Inflammatory macrophage (primary cell): ENCODE results near the gene ALG9.

Experiments
- DNase-seq, 2 donors: peaks; one replicate each; pipeline ENCODE4 v3.0.0-alpha.2; 2020 to 2022

Gene ALG9

GRCh38 chr11:111834432-111835163 is 36.8 kb downstream of the ALG9 start:
- DNase-seq = no peak

GRCh38 chr11:111833524-111833923 is 37.9 kb downstream of the ALG9 start:
- DNase-seq = no peak

- no peak for DNase-seq
These were observed 42.0 kb downstream of the ALG9 start for GRCh38 chr11:111829185-111829968.

- DNase-seq = no peak
These were observed 44.9 kb downstream of the ALG9 start for GRCh38 chr11:111826322-111826950.

- no peak for DNase-seq
These were observed 47.8 kb downstream of the ALG9 start for GRCh38 chr11:111823629-111824028.

GRCh38 chr11:111823131-111823530 is 48.2 kb downstream of the ALG9 start:
- DNase-seq = no peak

GRCh38 chr11:111819829-111820237 is 51.5 kb downstream of the ALG9 start:
- no peak for DNase-seq

- peak in 1 of 2 donors; percentile 4 for DNase-seq
These were observed 52.1 kb downstream of the ALG9 start for GRCh38 chr11:111819161-111819828.

GRCh38 chr11:111815489-111815888 is 55.9 kb downstream of the ALG9 start:
- DNase-seq = no peak

GRCh38 chr11:111814557-111815320 is 56.6 kb downstream of the ALG9 start:
- DNase-seq = no peak

GRCh38 chr11:111814106-111814505 is 57.3 kb downstream of the ALG9 start:
- no peak for DNase-seq

- no peak for DNase-seq
These were observed 59.2 kb downstream of the ALG9 start for GRCh38 chr11:111812211-111812610.

- DNase-seq = no peak
These were observed 59.9 kb downstream of the ALG9 start for GRCh38 chr11:111811445-111811844.

GRCh38 chr11:111808834-111809233 is 62.5 kb downstream of the ALG9 start:
- DNase-seq = no peak

- no peak for DNase-seq
These were observed 63.3 kb downstream of the ALG9 start for GRCh38 chr11:111808063-111808588.

- no peak for DNase-seq
These were observed 64.3 kb downstream of the ALG9 start for GRCh38 chr11:111807076-111807475.

GRCh38 chr11:111801135-111801534 is 70.2 kb downstream of the ALG9 start:
- DNase-seq = no peak

GRCh38 chr11:111798279-111798678 is 73.1 kb downstream of the ALG9 start:
- DNase-seq = no peak

GRCh38 chr11:111797145-111797581 is 74.2 kb downstream of the ALG9 start:
- DNase-seq = peak; percentile 80 to 91

GRCh38 chr11:111796696-111797095 is 74.7 kb downstream of the ALG9 start:
- DNase-seq = peak in 1 of 2 donors; percentile 34

- no peak for DNase-seq
These were observed 75.9 kb downstream of the ALG9 start for GRCh38 chr11:111795334-111795985.
